K562 (cell line): ENCODE measurements around the gene ASS1. TPM values are rescaled to one million over a fixed set of nuclear protein-coding genes. Genes with fewer than 3 reads are reported as not detected.

Experiments
- BHLHE40 ChIP-seq: IDR thresholded peaks from 2 replicates; pipeline ENCODE4 v1.6.1; 2011; ENCODE audit warnings: low read length, improper control_type of control experiment
- CCNT2 ChIP-seq: IDR thresholded peaks from 2 replicates; pipeline ENCODE4 v1.6.1; 2011; ENCODE audit warnings: borderline replicate concordance, low read depth, mild to moderate bottlenecking, moderate library complexity, mixed read lengths, low read length; ENCODE audit not compliant: insufficient read length; ENCODE audit errors: extremely low read depth
- MEIS2 ChIP-seq: fragments of 450-650 bp; IDR thresholded peaks from 2 replicates; pipeline ENCODE4 v1.6.1; 2014; ENCODE audit warnings: mild to moderate bottlenecking; ENCODE audit not compliant: partially characterized antibody
- NFRKB ChIP-seq: fragments of 450-650 bp; IDR thresholded peaks from 2 replicates; pipeline ENCODE4 v1.6.1; 2016; ENCODE audit warnings: low read depth
- POLR2H ChIP-seq: IDR thresholded peaks from 2 replicates; pipeline ENCODE4 v1.6.1; 2016; ENCODE audit warnings: missing genetic modification characterization, low read depth, mild to moderate bottlenecking, control low read depth, missing compliant biosample characterization, moderate library complexity
- RHOXF2B ChIP-seq: fragments of 250-450 bp; sonication (Bioruptor Pico); conservative IDR thresholded peaks from 2 replicates; pipeline ENCODE4 v1.5.1; 2021
- SMC3 ChIP-seq: conservative IDR thresholded peaks from 2 replicates; pipeline ENCODE4 v1.6.1; 2011; ENCODE audit warnings: low read depth, low read length, improper control_type of control experiment; ENCODE audit not compliant: insufficient read depth
- ZMIZ1 ChIP-seq, 2 experiments: fragments of 150-350 bp in 1 of 2; IDR thresholded peaks; 2 replicates each; pipeline ENCODE4 v1.6.1; 2012 to 2016; ENCODE audit warnings: low read depth in 2 of 2, low read length in 2 of 2, mild to moderate bottlenecking in 1 of 2, moderate library complexity in 1 of 2
- ZNF23 ChIP-seq: fragments of 250-450 bp; sonication (Bioruptor Pico); IDR thresholded peaks from 2 replicates; pipeline ENCODE4 v1.4.0; 2020; ENCODE audit warnings: mild to moderate bottlenecking
- ZNF384 ChIP-seq: IDR thresholded peaks from 2 replicates; pipeline ENCODE4 v1.6.1; 2012; ENCODE audit warnings: low read depth, low read length, improper control_type of control experiment
- ZNF408 ChIP-seq: fragments of 250-450 bp; sonication (Bioruptor Pico); IDR thresholded peaks from 2 replicates; pipeline ENCODE4 v1.4.0; 2020; ENCODE audit warnings: low read depth, mild to moderate bottlenecking, moderate library complexity
- ZNF512 ChIP-seq: IDR thresholded peaks from 2 replicates; pipeline ENCODE4 v1.6.1; 2016; ENCODE audit warnings: missing genetic modification characterization, missing compliant biosample characterization
- ZNF785 ChIP-seq: fragments of 250-450 bp; sonication (Bioruptor Pico); IDR thresholded peaks from 2 replicates; pipeline ENCODE4 v1.4.0; 2020; ENCODE audit warnings: mild to moderate bottlenecking
- polyA plus RNA-seq, 8 experiments: library from polyadenylated mRNA; depleted of rRNA in 4 of 8; stranded (reverse) in 5 of 8; unstranded in 3 of 8; fragments of >200 nt; fragmentation: Nextera tagmentation in 2 of 8; fragmentation: Illumina TruSeq in 1 of 8; extraction: Ambion mirVana in 2 of 8; extraction: Trizol in 1 of 8; gene quantifications; 2 replicates each; pipeline versions ENCODE4 v1.2.1 to v1.2.3, GENCODE V29; 2011 to 2014; ENCODE audit warnings: inconsistent platforms in 1 of 8, missing spikeins in 1 of 8
- total RNA-seq, 7 experiments: library from RNA; depleted of rRNA in 6 of 7; stranded (reverse); fragments of >200 nt in 6 of 7; fragmentation: Illumina TruSeq in 2 of 7; extraction: Trizol in 2 of 7; gene quantifications; 2 replicates each; pipeline versions ENCODE4 v1.2.1 to v1.2.3, GENCODE V29; 2011 to 2021; ENCODE audit warnings: low replicate concordance in 1 of 7
- TF ChIP-seq, protein P1 (sequence below), 2 experiments: fragments of 450-650 bp; IDR thresholded peaks; 2 replicates each; pipeline ENCODE4 v1.6.1; 2016
- TF ChIP-seq, protein P2 (sequence below): fragments of 450-650 bp; IDR thresholded peaks from 2 replicates; pipeline ENCODE4 v1.6.1; 2016; ENCODE audit warnings: mild to moderate bottlenecking
- TF ChIP-seq, protein P3 (sequence below): fragments of 450-650 bp; formaldehyde crosslinking; IDR thresholded peaks from 2 replicates; pipeline ENCODE4 v1.4.0; 2020; ENCODE audit warnings: mild to moderate bottlenecking, moderate library complexity

The ASS1 gene
- total and polyA plus RNA-seq, 9 of the 15 experiments (the other 6 are each of a cell fraction or from before 2014, with no cell fraction given): 1.5 to 5.7 (median 3.7) TPM

DNA sequence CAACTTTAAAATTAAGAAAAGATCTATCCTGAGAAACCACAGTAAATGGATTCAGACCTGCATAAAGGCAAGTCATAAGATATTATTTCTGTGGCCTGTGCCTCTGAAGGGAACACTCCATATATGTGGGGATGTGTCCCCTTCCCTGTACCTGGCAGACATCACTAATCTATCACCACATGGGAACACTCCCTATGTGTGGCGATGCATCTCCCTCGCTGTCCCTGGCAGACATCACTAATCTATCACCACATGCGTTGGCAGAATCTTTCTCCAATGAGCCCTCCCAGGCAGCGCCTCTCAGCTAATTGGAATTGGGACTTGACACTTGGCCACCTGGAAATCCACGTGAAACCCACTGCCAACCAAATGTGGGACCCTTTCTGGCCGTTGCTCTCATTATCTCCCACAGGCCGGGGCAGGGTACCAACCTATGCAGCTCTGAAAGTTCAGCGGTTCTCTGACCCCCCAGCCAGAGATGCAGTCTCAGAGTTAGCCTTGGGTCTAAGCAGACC, 25.2 kb upstream of the ASS1 start (continued):
- TF ChIP-seq ZMIZ1 (IDR thresholded peaks at IDR 0.05; ENCODE audit: low read depth in 2 of 2, low read length in 2 of 2): peak in 1 of 2 experiments; percentile 68; a peak in 1 of 4 replicates
- TF ChIP-seq ZNF23 (CRISPR knock-in tag): peak; percentile 94
- TF ChIP-seq ZNF408 (CRISPR knock-in tag): no peak
- no peak for TF ChIP-seq ZNF384
- TF ChIP-seq NFRKB: no peak
- TF ChIP-seq, protein P1, sequence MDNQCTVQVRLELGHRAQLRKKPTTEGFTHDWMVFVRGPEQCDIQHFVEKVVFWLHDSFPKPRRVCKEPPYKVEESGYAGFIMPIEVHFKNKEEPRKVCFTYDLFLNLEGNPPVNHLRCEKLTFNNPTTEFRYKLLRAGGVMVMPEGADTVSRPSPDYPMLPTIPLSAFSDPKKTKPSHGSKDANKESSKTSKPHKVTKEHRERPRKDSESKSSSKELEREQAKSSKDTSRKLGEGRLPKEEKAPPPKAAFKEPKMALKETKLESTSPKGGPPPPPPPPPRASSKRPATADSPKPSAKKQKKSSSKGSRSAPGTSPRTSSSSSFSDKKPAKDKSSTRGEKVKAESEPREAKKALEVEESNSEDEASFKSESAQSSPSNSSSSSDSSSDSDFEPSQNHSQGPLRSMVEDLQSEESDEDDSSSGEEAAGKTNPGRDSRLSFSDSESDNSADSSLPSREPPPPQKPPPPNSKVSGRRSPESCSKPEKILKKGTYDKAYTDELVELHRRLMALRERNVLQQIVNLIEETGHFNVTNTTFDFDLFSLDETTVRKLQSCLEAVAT (IDR thresholded peaks at IDR 0.05): peak in 1 of 2 experiments; percentile 89; a peak in 2 of 4 replicates
- TF ChIP-seq ZNF512 (tag): no peak
- TF ChIP-seq, protein P2, sequence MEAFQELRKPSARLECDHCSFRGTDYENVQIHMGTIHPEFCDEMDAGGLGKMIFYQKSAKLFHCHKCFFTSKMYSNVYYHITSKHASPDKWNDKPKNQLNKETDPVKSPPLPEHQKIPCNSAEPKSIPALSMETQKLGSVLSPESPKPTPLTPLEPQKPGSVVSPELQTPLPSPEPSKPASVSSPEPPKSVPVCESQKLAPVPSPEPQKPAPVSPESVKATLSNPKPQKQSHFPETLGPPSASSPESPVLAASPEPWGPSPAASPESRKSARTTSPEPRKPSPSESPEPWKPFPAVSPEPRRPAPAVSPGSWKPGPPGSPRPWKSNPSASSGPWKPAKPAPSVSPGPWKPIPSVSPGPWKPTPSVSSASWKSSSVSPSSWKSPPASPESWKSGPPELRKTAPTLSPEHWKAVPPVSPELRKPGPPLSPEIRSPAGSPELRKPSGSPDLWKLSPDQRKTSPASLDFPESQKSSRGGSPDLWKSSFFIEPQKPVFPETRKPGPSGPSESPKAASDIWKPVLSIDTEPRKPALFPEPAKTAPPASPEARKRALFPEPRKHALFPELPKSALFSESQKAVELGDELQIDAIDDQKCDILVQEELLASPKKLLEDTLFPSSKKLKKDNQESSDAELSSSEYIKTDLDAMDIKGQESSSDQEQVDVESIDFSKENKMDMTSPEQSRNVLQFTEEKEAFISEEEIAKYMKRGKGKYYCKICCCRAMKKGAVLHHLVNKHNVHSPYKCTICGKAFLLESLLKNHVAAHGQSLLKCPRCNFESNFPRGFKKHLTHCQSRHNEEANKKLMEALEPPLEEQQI: no peak
- no peak for TF ChIP-seq POLR2H
- no peak for TF ChIP-seq CCNT2
- no peak for TF ChIP-seq BHLHE40
- TF ChIP-seq MEIS2: no peak
- TF ChIP-seq ZNF785: no peak
- TF ChIP-seq RHOXF2B (CRISPR knock-in tag): no peak
- TF ChIP-seq, protein P3, sequence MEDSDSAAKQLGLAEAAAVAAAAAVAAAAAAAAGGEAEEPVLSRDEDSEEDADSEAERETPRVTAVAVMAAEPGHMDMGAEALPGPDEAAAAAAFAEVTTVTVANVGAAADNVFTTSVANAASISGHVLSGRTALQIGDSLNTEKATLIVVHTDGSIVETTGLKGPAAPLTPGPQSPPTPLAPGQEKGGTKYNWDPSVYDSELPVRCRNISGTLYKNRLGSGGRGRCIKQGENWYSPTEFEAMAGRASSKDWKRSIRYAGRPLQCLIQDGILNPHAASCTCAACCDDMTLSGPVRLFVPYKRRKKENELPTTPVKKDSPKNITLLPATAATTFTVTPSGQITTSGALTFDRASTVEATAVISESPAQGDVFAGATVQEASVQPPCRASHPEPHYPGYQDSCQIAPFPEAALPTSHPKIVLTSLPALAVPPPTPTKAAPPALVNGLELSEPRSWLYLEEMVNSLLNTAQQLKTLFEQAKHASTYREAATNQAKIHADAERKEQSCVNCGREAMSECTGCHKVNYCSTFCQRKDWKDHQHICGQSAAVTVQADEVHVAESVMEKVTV (CRISPR knock-in tag): no peak
- TF ChIP-seq SMC3: no peak
- TF ChIP-seq, all 486 proteins: peak for 5
